ENCODE measurements around the gene HOXA6. TPM values are rescaled to one million over a fixed set of nuclear protein-coding genes. Genes with fewer than 3 reads are reported as not detected.

The HOXA6 gene
- total and polyA plus RNA-seq, 2 experiments from 2014 or later, result not detected

GRCh38 chr7:27146491-27147198 lies 929 bp downstream of the HOXA6 start:
- H3K4me3 Mint-ChIP-seq, result no peak overlapping the region
- Histone ChIP-seq H4K20me1 (replicated peaks; ENCODE audit: insufficient read depth) (peaks cover 42% of the 10 kb centered on the region), H3K4me3 (no peak overlapping the region), H3K36me3 (ENCODE audit: insufficient read depth) (no peaks in the 10 kb centered on the region), H3K79me2 (replicated peaks; ENCODE audit: insufficient read depth) (no peaks in the 10 kb centered on the region), H3K4me2 (no peak overlapping the region), H3F3A (replicated peaks; ENCODE audit: low read depth) (peaks cover 31% of the 10 kb centered on the region), H3K9me2 (ENCODE audit: insufficient read depth) (no peaks in the 10 kb centered on the region), H3K27ac (ENCODE audit: low read depth) (no peak overlapping the region), H2AFZ (no peak overlapping the region), H3K27me3 (ENCODE audit: insufficient read depth) (peaks cover 100% of the 10 kb centered on the region), H3K4me1 (ENCODE audit: insufficient read depth) (peaks cover 33% of the 10 kb centered on the region)
- ATAC-seq (no peak), DNase-seq (ENCODE audit: low spot score) (peak; percentile 8)
- peaks cover 100% of the 10 kb centered on the region for H3K27me3 Mint-ChIP-seq (ENCODE audit: insufficient read depth, low read depth, poor library complexity)
- H3K4me1 Mint-ChIP-seq, result peaks cover 27% of the 10 kb centered on the region
- TF ChIP-seq CTCF (conservative IDR thresholded peaks at IDR 0.05; ENCODE audit: low read depth in 2 of 2) (no peak), NANOG (IDR thresholded peaks at IDR 0.05; ENCODE audit: borderline replicate concordance) (no peak), JUNB (IDR thresholded peaks at IDR 0.05; ENCODE audit: unreplicated experiment) (no peak), STAT1 (IDR thresholded peaks at IDR 0.05; ENCODE audit: unreplicated experiment) (no peak), ZNF114 (CRISPR knock-in tag; IDR thresholded peaks at IDR 0.05) (no peak), EZH2 (IDR thresholded peaks at IDR 0.05; ENCODE audit: low read depth, unreplicated experiment) (no peak), ZNF462 (CRISPR knock-in tag; IDR thresholded peaks at IDR 0.05) (no peak), ETS1 (IDR thresholded peaks at IDR 0.05) (no peak), POLR2AphosphoS5 (IDR thresholded peaks at IDR 0.05; ENCODE audit: low read depth) (no peak), REST (IDR thresholded peaks at IDR 0.05; ENCODE audit: unreplicated experiment) (no peak), ZNF331 (CRISPR knock-in tag; IDR thresholded peaks at IDR 0.05; ENCODE audit: low read depth) (no peak), EZH2phosphoT487 (IDR thresholded peaks at IDR 0.05; ENCODE audit: unreplicated experiment) (no peak)
- no peaks in the 10 kb centered on the region; the same call in 2 of the 3 replicates for H3K36me3 Mint-ChIP-seq (ENCODE audit: low read depth)
- peaks cover 28% of the 10 kb centered on the region for H3K9me3 Mint-ChIP-seq
- no peak overlapping the region for H3K27ac Mint-ChIP-seq

Data from GM23338 (cell line).